Suprapubic skin (tissue), 4 donors: ENCODE results near the gene TMEM163. TPM values are rescaled to one million over a fixed set of nuclear protein-coding genes. Genes with fewer than 3 reads are reported as not detected.

Source experiments
- DNase-seq, 2 donors: peaks; one replicate each; pipeline ENCODE4 v3.0.0-alpha.2; 2019; ENCODE audit warnings: low spot score in 2 of 2
- H3K27ac ChIP-seq: fragments of 200-600 bp; sonication (generic); one replicate; pipeline ENCODE4 v1.5.1; 2019
- H3K27me3 ChIP-seq: fragments of 200-600 bp; sonication (generic); one replicate; pipeline ENCODE4 v1.5.1; 2019
- H3K36me3 ChIP-seq: fragments of 200-600 bp; sonication (generic); one replicate; pipeline ENCODE4 v1.5.1; 2019
- H3K4me1 ChIP-seq: fragments of 200-600 bp; sonication (generic); one replicate; pipeline ENCODE4 v1.5.1; 2019
- H3K4me3 ChIP-seq: fragments of 200-600 bp; sonication (generic); one replicate; pipeline ENCODE4 v1.5.1; 2019; ENCODE audit warnings: mild to moderate bottlenecking
- H3K9me3 ChIP-seq: fragments of 200-600 bp; sonication (generic); one replicate; pipeline ENCODE4 v1.5.1; 2019
- CTCF ChIP-seq, 2 donors: fragments of 200-600 bp in 1 of 2; fragments of 450-650 bp in 1 of 2; sonication (generic) in 1 of 2; IDR thresholded peaks; one replicate each; pipeline ENCODE4 v1.5.1; 2016 to 2019; ENCODE audit warnings: antibody characterized with exemption in 2 of 2, mild to moderate bottlenecking in 1 of 2, moderate library complexity in 1 of 2
- EP300 ChIP-seq: sonication (generic); formaldehyde crosslinking; IDR thresholded peaks from one replicate; pipeline ENCODE4 v1.6.1; 2017; ENCODE audit warnings: antibody characterized with exemption
- POLR2A ChIP-seq, 2 donors: fragments of 450-650 bp; IDR thresholded peaks; one replicate each; pipeline ENCODE4 v1.6.1; 2017; ENCODE audit warnings: antibody characterized with exemption in 2 of 2, mild to moderate bottlenecking in 2 of 2, moderate library complexity in 2 of 2
- POLR2AphosphoS5 ChIP-seq, 3 donors: sonication (generic); formaldehyde crosslinking; IDR thresholded peaks; one replicate each; pipeline ENCODE4 v1.6.1; 2017; ENCODE audit warnings: antibody characterized with exemption in 3 of 3
- WGBS: methylation state at CpG from one replicate; pipeline ENCODE4 v1.1.5; 2018; 5-methylcytosine and 5-hydroxymethylcytosine counted together
- total RNA-seq, 4 donors: library from RNA; depleted of rRNA; stranded (reverse); fragments of >200 nt; gene quantifications; one replicate each; pipeline ENCODE4 v1.1.0, GENCODE V29; 2016

The TMEM163 gene
- under 1 TPM in 2 of 4 donors, not detected in 2; 0.23 to 0.72 TPM for total RNA-seq

- no peaks in the 10 kb centered on the region for H3K36me3 ChIP-seq
- H3K4me1 ChIP-seq: peaks cover 17% of the 10 kb centered on the region
- TF ChIP-seq POLR2A (IDR thresholded peaks at IDR 0.05): no peak
- no peak for TF ChIP-seq EP300
- DNase-seq: no peak
- 40% methylated on average over 12 of the region's 99 CpGs for WGBS
- peak within 1 kb of the TSS; percentile 52 for H3K4me3 ChIP-seq
- H3K9me3 ChIP-seq: no peaks in the 10 kb centered on the region
- H3K27me3 ChIP-seq: peaks cover 85% of the 10 kb centered on the region
- H3K27ac ChIP-seq: no peak within 1 kb of the TSS
These were observed at the start of gene TMEM163 for GRCh38 chr2:134718817-134719814. TMEM163 (minus strand) TSS chr2:134719000.

GRCh38 chr2:134766583-134766982 is 47.8 kb upstream of the TMEM163 start:
- no peaks in the 10 kb centered on the region for H3K4me1 ChIP-seq
- H3K4me3 ChIP-seq: no peak overlapping the region
- no peaks in the 10 kb centered on the region for H3K27me3 ChIP-seq
- 91% methylated on average over 5 of the region's 5 CpGs for WGBS
- no peaks in the 10 kb centered on the region for H3K36me3 ChIP-seq
- TF ChIP-seq EP300 (no peak), POLR2AphosphoS5 (IDR thresholded peaks at IDR 0.05) (no peak)
- no peak overlapping the region for H3K27ac ChIP-seq
- no peak for DNase-seq
- H3K9me3 ChIP-seq: no peaks in the 10 kb centered on the region

- DNase-seq: no peak
- TF ChIP-seq EP300 (no peak), CTCF (IDR thresholded peaks at IDR 0.05) (no peak), POLR2A (IDR thresholded peaks at IDR 0.05) (no peak), POLR2AphosphoS5 (IDR thresholded peaks at IDR 0.05) (no peak)
- Histone ChIP-seq H3K27ac (no peak overlapping the region), H3K9me3 (no peaks in the 10 kb centered on the region), H3K4me1 (no peaks in the 10 kb centered on the region), H3K36me3 (no peaks in the 10 kb centered on the region), H3K27me3 (no peaks in the 10 kb centered on the region), H3K4me3 (no peak overlapping the region)
These were observed 47.2 kb upstream of the TMEM163 start for GRCh38 chr2:134765987-134766386.

GRCh38 chr2:134764164-134764563 is 45.4 kb upstream of the TMEM163 start:
- Histone ChIP-seq H3K9me3 (no peaks in the 10 kb centered on the region), H3K27ac (no peak overlapping the region), H3K4me1 (no peaks in the 10 kb centered on the region), H3K36me3 (no peaks in the 10 kb centered on the region), H3K4me3 (no peak overlapping the region), H3K27me3 (no peaks in the 10 kb centered on the region)
- DNase-seq: no peak
- TF ChIP-seq EP300 (no peak), CTCF (IDR thresholded peaks at IDR 0.05) (no peak), POLR2AphosphoS5 (IDR thresholded peaks at IDR 0.05) (no peak), POLR2A (IDR thresholded peaks at IDR 0.05) (no peak)
- WGBS: 92% methylated on average over 1 of the region's 1 CpG

GRCh38 chr2:134763164-134763710 is 44.4 kb upstream of the TMEM163 start:
- DNase-seq: no peak
- H3K4me3 ChIP-seq: no peak overlapping the region

More at GRCh38 chr2:134763164-134763710, 44.4 kb upstream of the TMEM163 start:
- 68% methylated on average over 4 of the region's 4 CpGs for WGBS
- no peaks in the 10 kb centered on the region for H3K36me3 ChIP-seq
- no peak overlapping the region for H3K27ac ChIP-seq
- H3K9me3 ChIP-seq: no peaks in the 10 kb centered on the region
- H3K4me1 ChIP-seq: no peaks in the 10 kb centered on the region
- TF ChIP-seq POLR2A (IDR thresholded peaks at IDR 0.05): no peak
- no peak for TF ChIP-seq CTCF (IDR thresholded peaks at IDR 0.05)
- no peak for TF ChIP-seq POLR2AphosphoS5 (IDR thresholded peaks at IDR 0.05)
- TF ChIP-seq EP300: no peak
- no peaks in the 10 kb centered on the region for H3K27me3 ChIP-seq
